Coronary artery (tissue), 2 donors: ENCODE data around the gene MIGA2.

Experiments used
- DNase-seq: peaks from one replicate; pipeline ENCODE4 v3.0.0-alpha.2; 2017; ENCODE audit warnings: low spot score
- H3K27ac ChIP-seq, 2 donors: fragments of 200-600 bp; sonication (generic); one replicate each; pipeline ENCODE4 v1.5.1; 2016 to 2019
- H3K4me3 ChIP-seq: fragments of 200-600 bp; sonication (generic); 2 replicates; pipeline ENCODE4 v1.5.1; 2016; ENCODE audit warnings: mild to moderate bottlenecking, moderate library complexity
- TF ChIP-seq, protein P1 (sequence below): fragments of 200-600 bp; sonication (generic); IDR thresholded peaks from one replicate; pipeline ENCODE4 v1.5.1; 2019; ENCODE audit warnings: antibody characterized with exemption

Gene MIGA2

DNA sequence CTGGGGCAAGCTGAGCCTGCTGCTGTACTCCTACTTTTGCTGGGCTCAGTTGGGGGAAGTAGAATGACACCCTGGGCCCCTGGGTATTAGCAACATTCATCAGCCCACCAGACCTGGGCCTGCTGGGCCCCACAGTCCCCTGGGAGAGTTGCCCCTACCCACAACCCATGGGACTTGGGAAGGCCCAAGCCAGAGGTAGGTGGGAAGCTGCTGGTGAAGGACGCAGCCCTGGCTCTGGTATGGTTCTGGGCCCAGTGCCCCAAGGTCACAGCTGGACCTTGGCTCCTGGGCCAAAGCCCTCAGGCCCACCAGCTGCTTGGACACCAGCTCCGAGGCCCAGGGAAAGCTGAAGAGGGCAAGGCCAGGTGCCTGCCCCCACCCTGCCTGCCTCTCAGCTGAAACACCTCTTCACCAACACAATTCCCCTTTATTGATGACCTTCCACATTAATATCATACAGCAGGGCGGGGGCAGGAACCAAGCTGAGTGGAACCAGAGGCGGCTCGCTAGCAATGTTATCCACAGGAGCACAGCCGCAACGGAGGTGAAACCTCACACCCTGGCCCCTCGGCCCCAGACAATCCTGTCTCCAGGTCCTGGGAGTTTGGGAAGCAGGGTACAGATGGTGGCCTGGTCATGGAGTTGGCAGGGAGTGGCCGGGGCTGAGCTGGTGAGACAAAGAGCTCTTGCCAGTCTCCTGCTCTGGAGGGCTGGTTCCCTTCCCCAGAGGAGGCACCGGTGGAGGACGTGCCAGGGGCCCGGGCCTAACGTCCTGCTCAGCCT lies 58.2 kb downstream of the MIGA2 start:
- TF ChIP-seq, protein P1, sequence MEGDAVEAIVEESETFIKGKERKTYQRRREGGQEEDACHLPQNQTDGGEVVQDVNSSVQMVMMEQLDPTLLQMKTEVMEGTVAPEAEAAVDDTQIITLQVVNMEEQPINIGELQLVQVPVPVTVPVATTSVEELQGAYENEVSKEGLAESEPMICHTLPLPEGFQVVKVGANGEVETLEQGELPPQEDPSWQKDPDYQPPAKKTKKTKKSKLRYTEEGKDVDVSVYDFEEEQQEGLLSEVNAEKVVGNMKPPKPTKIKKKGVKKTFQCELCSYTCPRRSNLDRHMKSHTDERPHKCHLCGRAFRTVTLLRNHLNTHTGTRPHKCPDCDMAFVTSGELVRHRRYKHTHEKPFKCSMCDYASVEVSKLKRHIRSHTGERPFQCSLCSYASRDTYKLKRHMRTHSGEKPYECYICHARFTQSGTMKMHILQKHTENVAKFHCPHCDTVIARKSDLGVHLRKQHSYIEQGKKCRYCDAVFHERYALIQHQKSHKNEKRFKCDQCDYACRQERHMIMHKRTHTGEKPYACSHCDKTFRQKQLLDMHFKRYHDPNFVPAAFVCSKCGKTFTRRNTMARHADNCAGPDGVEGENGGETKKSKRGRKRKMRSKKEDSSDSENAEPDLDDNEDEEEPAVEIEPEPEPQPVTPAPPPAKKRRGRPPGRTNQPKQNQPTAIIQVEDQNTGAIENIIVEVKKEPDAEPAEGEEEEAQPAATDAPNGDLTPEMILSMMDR, result no peak
- DNase-seq, result no peak
- H3K27ac ChIP-seq, result no peak overlapping the region
- H3K4me3 ChIP-seq, result no peak overlapping the region

DNA sequence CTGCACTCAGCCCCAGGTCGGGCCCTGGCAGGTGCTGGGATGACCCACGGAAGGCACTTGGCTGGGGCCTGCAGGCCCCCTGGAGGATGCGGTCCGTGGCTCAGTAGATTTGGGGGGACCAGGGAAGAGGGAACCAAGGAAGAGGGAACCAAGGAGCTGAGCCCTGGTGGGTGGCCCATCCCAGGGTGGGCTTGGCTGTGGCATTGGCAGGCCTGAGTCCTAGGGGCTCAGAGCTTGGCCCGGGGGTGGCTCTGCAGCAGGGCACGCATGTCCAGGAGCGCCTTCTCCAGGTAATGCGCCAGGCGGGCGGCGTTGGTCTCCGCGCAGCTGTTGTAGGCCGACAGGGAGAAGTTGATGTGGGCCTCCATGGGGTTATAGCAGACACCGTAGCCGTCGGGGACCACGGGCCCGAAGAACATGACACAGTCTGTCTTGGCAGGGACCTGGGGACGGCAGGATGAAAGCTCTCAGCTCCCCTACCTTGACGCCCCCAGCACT lies 58.8 kb downstream of the MIGA2 start:
- TF ChIP-seq, protein P1, result no peak
- Histone ChIP-seq H3K4me3 (no peak overlapping the region), H3K27ac (no peak overlapping the region)
- DNase-seq, result no peak

DNA sequence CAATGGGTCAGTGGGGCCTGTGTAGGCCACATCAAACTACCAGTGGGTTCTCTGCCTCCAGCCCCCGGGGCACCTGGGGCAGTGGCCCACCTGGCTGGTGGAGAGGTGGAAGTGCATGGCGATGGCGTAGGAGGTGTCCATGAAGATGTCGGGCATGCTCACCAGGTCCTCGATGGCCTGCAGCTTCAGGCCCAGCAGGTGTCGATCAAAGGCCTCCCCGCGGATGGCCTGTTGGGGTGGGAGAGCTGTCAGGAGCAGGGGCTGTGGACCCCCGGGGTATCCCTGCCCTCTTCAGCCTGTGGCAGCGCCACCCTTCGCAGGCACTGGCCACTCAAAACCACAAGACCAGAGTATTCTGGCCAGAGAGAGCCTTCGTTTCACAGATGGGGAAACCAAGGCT lies 59.5 kb downstream of the MIGA2 start:
- H3K27ac ChIP-seq, result no peak overlapping the region
- TF ChIP-seq, protein P1, result no peak
- DNase-seq, result no peak
- no peak overlapping the region for H3K4me3 ChIP-seq

DNA sequence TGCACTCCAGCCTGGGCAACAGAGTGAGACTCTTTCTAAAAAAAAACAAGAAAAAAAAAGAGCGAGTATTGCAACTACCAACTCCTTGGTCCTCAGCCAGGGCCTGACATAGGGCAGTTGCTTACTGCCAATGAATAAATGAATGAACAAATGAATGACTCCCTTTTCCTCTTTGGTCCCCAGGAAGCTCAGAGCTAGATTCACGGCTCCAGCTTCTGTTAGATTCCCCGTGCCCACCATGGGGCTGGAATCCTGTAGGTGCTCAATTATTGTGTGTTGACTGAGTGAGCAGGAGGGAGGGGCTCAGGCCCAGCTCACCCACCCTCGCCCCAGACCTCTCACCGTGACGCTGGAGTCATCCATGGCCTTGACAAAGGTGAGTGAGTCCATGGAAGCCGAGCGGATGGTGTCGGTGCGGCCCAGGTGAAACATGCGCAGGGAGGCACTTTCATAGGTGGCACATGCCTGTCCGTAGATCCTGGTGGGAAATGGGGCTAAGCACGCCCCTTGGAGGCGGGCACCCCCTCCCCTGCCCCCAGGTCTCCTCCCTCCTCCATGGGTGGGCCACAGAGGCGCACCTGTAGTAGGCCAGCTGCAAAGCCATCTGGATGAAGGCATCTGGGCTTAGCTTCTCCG lies 61.4 kb downstream of the MIGA2 start:
- no peak overlapping the region for H3K4me3 ChIP-seq
- TF ChIP-seq, protein P1, result no peak
- H3K27ac ChIP-seq, result no peak overlapping the region
- no peak for DNase-seq

DNA sequence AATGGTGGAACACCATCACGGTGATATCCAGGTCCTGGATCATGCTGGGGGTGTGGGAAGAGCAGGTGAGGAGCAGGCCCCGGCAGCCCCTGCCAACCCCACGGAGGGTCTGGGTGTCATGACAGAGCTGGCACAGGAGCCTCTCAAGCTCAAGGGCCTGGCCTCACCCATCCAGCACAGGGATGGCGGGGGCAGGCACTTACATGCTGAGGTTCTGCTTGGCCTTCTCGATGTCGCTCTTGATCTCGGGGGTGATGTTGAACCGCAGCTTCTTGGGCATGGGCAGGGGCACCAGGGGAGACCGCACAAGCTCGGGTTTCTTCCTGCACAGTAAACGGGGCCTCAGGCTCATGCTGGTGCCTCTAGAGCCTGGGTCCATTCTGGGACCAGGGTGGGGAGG lies 61.9 kb downstream of the MIGA2 start:
- H3K4me3 ChIP-seq, result no peak overlapping the region
- TF ChIP-seq, protein P1, result no peak
- H3K27ac ChIP-seq, result no peak overlapping the region
- DNase-seq, result no peak

DNA sequence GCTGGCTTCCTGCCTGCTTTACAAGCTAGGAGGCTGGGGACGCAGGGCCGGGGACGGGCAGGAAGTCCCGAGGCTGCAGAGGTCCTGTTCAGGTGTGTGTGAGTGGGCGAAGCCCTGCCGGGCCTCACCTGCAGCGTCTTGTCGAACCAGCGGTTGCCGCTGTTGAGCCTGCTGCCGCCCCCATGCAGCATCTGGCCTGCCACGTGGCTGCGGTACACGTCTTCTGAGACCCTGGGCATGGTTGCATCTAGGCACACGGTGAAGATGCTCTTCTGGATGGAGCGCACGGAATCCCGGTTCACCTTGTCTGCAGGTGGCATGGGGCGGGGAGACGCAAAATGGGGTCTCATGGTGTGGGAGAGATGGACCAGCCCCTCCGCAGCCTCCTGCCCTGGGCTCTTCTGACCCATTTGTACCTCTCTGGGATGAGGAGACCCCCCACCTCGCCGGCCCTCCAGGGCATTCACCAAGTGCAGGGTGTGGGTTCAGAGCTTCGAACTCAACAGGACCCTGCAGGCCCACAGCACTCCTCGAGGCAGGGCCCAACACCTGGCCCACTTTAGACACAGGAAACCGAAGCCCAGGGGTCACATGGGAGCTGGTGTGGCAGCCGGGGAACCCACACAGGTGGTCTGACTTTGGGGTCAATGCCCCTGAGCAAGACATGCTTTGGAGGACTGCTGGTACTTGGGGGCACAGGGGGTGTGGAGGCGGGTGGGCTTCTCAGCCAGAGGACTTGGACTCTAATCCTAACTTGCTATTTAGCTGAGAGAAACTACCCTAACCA lies 64.2 kb downstream of the MIGA2 start:
- Histone ChIP-seq H3K4me3 (no peak overlapping the region), H3K27ac (no peak overlapping the region)
- DNase-seq, result no peak
- TF ChIP-seq, protein P1, result no peak
